ENCODE data around the gene TRPC1.

TRPC1 gene

GRCh38 chr3:142785996-142786395 is 62.2 kb downstream of the TRPC1 start:
- no peak overlapping the region for H3K4me3 ChIP-seq (ENCODE audit: low read length)
- TF ChIP-seq ZNF274 (IDR thresholded peaks at IDR 0.05; ENCODE audit: low read depth, low read length): no peak

- TF ChIP-seq ZNF274 (IDR thresholded peaks at IDR 0.05; ENCODE audit: low read depth, low read length): no peak
- no peak overlapping the region for H3K4me3 ChIP-seq (ENCODE audit: low read length)
These were observed 63.9 kb downstream of the TRPC1 start for GRCh38 chr3:142787719-142788118.

GRCh38 chr3:142794508-142794907 is 70.7 kb downstream of the TRPC1 start:
- H3K4me3 ChIP-seq (ENCODE audit: low read length): no peak overlapping the region
- TF ChIP-seq ZNF274 (IDR thresholded peaks at IDR 0.05; ENCODE audit: low read depth, low read length): no peak

GRCh38 chr3:142795332-142795731 is 71.5 kb downstream of the TRPC1 start:
- no peak for TF ChIP-seq ZNF274 (IDR thresholded peaks at IDR 0.05; ENCODE audit: low read depth, low read length)
- H3K4me3 ChIP-seq (ENCODE audit: low read length): no peak overlapping the region

- H3K4me3 ChIP-seq (ENCODE audit: low read length): no peak overlapping the region
- no peak for TF ChIP-seq ZNF274 (IDR thresholded peaks at IDR 0.05; ENCODE audit: low read depth, low read length)
These were observed 73.0 kb downstream of the TRPC1 start for GRCh38 chr3:142796823-142797222.

GRCh38 chr3:142801746-142802145 is 77.9 kb downstream of the TRPC1 start:
- TF ChIP-seq ZNF274 (IDR thresholded peaks at IDR 0.05; ENCODE audit: low read depth, low read length): no peak
- H3K4me3 ChIP-seq (ENCODE audit: low read length): no peak overlapping the region

GRCh38 chr3:142802891-142803290 is 79.1 kb downstream of the TRPC1 start:
- H3K4me3 ChIP-seq (ENCODE audit: low read length): no peak overlapping the region
- no peak for TF ChIP-seq ZNF274 (IDR thresholded peaks at IDR 0.05; ENCODE audit: low read depth, low read length)

- no peak overlapping the region for H3K4me3 ChIP-seq (ENCODE audit: low read length)
- TF ChIP-seq ZNF274 (IDR thresholded peaks at IDR 0.05; ENCODE audit: low read depth, low read length): no peak
These were observed 84.5 kb downstream of the TRPC1 start for GRCh38 chr3:142808103-142808917.

GRCh38 chr3:142809259-142809658 is 85.4 kb downstream of the TRPC1 start:
- TF ChIP-seq ZNF274 (IDR thresholded peaks at IDR 0.05; ENCODE audit: low read depth, low read length): no peak

GRCh38 chr3:142815803-142816202 is 92.0 kb downstream of the TRPC1 start:
- no peak overlapping the region for H3K4me3 ChIP-seq (ENCODE audit: low read length)
- TF ChIP-seq ZNF274 (IDR thresholded peaks at IDR 0.05; ENCODE audit: low read depth, low read length): no peak

More at GRCh38 chr3:142809259-142809658, 85.4 kb downstream of the TRPC1 start:
- H3K4me3 ChIP-seq (ENCODE audit: low read length): no peak overlapping the region

- TF ChIP-seq ZNF274 (IDR thresholded peaks at IDR 0.05; ENCODE audit: low read depth, low read length): no peak
- H3K4me3 ChIP-seq (ENCODE audit: low read length): no peak overlapping the region
These were observed 93.5 kb downstream of the TRPC1 start for GRCh38 chr3:142817356-142817755.

- H3K4me3 ChIP-seq (ENCODE audit: low read length): no peak overlapping the region
- TF ChIP-seq ZNF274 (IDR thresholded peaks at IDR 0.05; ENCODE audit: low read depth, low read length): no peak
These were observed 94.1 kb downstream of the TRPC1 start for GRCh38 chr3:142817897-142818296.

- no peak overlapping the region for H3K4me3 ChIP-seq (ENCODE audit: low read length)
- no peak for TF ChIP-seq ZNF274 (IDR thresholded peaks at IDR 0.05; ENCODE audit: low read depth, low read length)
These were observed 94.8 kb downstream of the TRPC1 start for GRCh38 chr3:142818651-142819050.

GRCh38 chr3:142819179-142819578 is 95.3 kb downstream of the TRPC1 start:
- H3K4me3 ChIP-seq (ENCODE audit: low read length): no peak overlapping the region
- TF ChIP-seq ZNF274 (IDR thresholded peaks at IDR 0.05; ENCODE audit: low read depth, low read length): no peak

- no peak for TF ChIP-seq ZNF274 (IDR thresholded peaks at IDR 0.05; ENCODE audit: low read depth, low read length)
- no peak overlapping the region for H3K4me3 ChIP-seq (ENCODE audit: low read length)
These were observed 105.0 kb downstream of the TRPC1 start for GRCh38 chr3:142828703-142829305.

Measured in GM08714 (cell line).